ENCODE results near the gene GRM7. TPM values are rescaled to one million over a fixed set of nuclear protein-coding genes. Genes with fewer than 3 reads are reported as not detected.
"Not testable (repeated sequence)": the region's sequence is repeated elsewhere in the genome, so short reads cannot be mapped to it uniquely, and the experiment has no call there.

The GRM7 gene
- total and polyA plus RNA-seq, 4 donors = 0.08 to 0.33 TPM; not detected in 2

DNA sequence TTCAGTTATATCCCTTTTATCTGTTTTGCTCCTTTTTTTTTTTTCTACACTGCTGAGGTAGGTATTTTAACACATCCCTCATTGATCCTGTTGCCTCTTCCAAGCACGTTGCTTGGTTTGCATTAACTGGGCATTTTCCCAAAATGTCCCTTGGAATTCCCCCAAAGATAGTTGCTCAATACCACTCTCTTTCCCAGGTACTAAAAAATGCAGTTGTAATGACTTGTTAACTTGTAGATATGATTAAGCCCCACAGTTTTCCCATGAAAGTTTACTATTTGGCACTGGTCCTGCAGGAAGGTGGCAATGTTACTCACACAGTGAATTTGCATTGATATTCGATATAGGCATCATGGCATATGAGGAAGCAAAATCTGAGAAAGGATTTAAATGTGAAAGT lies 67.1 kb downstream of the GRM7 start (continued):
- TF ChIP-seq, protein P1, sequence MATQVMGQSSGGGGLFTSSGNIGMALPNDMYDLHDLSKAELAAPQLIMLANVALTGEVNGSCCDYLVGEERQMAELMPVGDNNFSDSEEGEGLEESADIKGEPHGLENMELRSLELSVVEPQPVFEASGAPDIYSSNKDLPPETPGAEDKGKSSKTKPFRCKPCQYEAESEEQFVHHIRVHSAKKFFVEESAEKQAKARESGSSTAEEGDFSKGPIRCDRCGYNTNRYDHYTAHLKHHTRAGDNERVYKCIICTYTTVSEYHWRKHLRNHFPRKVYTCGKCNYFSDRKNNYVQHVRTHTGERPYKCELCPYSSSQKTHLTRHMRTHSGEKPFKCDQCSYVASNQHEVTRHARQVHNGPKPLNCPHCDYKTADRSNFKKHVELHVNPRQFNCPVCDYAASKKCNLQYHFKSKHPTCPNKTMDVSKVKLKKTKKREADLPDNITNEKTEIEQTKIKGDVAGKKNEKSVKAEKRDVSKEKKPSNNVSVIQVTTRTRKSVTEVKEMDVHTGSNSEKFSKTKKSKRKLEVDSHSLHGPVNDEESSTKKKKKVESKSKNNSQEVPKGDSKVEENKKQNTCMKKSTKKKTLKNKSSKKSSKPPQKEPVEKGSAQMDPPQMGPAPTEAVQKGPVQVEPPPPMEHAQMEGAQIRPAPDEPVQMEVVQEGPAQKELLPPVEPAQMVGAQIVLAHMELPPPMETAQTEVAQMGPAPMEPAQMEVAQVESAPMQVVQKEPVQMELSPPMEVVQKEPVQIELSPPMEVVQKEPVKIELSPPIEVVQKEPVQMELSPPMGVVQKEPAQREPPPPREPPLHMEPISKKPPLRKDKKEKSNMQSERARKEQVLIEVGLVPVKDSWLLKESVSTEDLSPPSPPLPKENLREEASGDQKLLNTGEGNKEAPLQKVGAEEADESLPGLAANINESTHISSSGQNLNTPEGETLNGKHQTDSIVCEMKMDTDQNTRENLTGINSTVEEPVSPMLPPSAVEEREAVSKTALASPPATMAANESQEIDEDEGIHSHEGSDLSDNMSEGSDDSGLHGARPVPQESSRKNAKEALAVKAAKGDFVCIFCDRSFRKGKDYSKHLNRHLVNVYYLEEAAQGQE (IDR thresholded peaks at IDR 0.05) = peak; percentile 61
- TF ChIP-seq TAF1 (conservative IDR thresholded peaks at IDR 0.05) (no peak), JUND (IDR thresholded peaks at IDR 0.05) (peak in 1 of 2 donors; percentile 50), EGR1 (IDR thresholded peaks at IDR 0.05; ENCODE audit: low read depth in 2 of 2) (no peak), HNF4A (conservative IDR thresholded peaks at IDR 0.05) (peak; percentile 33 to 62), YY1 (IDR thresholded peaks at IDR 0.05) (peak; percentile 68), RAD21 (IDR thresholded peaks at IDR 0.05) (peak in 1 of 2 donors; percentile 40), RXRA (IDR thresholded peaks at IDR 0.05) (peak in 1 of 2 donors; percentile 72), NR2F2 (IDR thresholded peaks at IDR 0.05) (no peak), FOXA2 (IDR thresholded peaks at IDR 0.05) (peak; percentile 4)

DNA sequence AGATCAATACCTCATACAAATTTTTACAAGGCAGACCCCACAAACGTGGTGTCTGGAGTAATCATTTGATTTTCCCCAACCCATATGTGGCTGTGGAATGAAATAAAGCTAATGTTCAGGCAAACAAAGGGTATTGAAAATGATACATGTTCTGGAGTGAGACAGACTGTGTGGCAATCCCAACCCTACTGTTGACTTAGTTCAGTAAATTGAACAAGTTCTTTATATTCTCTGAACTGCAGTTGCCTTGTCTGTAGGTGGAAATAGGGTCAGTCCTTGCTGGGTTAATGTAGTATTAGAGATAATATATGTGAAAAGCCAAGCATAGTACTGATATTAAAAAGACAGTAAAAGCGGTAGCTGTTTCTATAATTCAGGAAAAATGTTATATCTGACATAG lies 69.0 kb downstream of the GRM7 start:
- no peak overlapping the region for H3K4me3 ChIP-seq (ENCODE audit: low read depth in 1 of 3, low read length in 3 of 3)
- no peaks in the 10 kb centered on the region for H3K9me3 ChIP-seq (ENCODE audit: control insufficient read depth in 4 of 4, low read length in 3 of 4)
- H3K27me3 ChIP-seq (ENCODE audit: control insufficient read depth in 4 of 4, insufficient read depth in 4 of 4, low read length in 3 of 4) = no peaks in the 10 kb centered on the region
- H3K9ac ChIP-seq (ENCODE audit: low read depth in 1 of 2, low read length in 2 of 2) = no peak overlapping the region
- no peak for DNase-seq (ENCODE audit: low spot score)
- 52% methylated on average over 2 of the region's 2 CpGs for WGBS
- no peak overlapping the region for H3K27ac ChIP-seq (ENCODE audit: low read depth in 1 of 2, low read length in 2 of 2)
- TF ChIP-seq SP1 (IDR thresholded peaks at IDR 0.05) (no peak), GABPA (IDR thresholded peaks at IDR 0.05 in 1 of 2, conservative IDR thresholded peaks at IDR 0.05 in 1 of 2) (no peak), FOXA1 (IDR thresholded peaks at IDR 0.05) (peak; percentile 45), YY1 (IDR thresholded peaks at IDR 0.05) (peak; percentile 13), NR2F2 (IDR thresholded peaks at IDR 0.05) (no peak), FOXA2 (IDR thresholded peaks at IDR 0.05) (peak; percentile 84), RXRA (IDR thresholded peaks at IDR 0.05) (peak in 1 of 2 donors; percentile 67), HNF4A (conservative IDR thresholded peaks at IDR 0.05) (peak in 1 of 2 donors; percentile 34)
- TF ChIP-seq, protein P2, sequence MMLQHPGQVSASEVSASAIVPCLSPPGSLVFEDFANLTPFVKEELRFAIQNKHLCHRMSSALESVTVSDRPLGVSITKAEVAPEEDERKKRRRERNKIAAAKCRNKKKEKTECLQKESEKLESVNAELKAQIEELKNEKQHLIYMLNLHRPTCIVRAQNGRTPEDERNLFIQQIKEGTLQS (IDR thresholded peaks at IDR 0.05) = no peak
- TF ChIP-seq, protein P3, sequence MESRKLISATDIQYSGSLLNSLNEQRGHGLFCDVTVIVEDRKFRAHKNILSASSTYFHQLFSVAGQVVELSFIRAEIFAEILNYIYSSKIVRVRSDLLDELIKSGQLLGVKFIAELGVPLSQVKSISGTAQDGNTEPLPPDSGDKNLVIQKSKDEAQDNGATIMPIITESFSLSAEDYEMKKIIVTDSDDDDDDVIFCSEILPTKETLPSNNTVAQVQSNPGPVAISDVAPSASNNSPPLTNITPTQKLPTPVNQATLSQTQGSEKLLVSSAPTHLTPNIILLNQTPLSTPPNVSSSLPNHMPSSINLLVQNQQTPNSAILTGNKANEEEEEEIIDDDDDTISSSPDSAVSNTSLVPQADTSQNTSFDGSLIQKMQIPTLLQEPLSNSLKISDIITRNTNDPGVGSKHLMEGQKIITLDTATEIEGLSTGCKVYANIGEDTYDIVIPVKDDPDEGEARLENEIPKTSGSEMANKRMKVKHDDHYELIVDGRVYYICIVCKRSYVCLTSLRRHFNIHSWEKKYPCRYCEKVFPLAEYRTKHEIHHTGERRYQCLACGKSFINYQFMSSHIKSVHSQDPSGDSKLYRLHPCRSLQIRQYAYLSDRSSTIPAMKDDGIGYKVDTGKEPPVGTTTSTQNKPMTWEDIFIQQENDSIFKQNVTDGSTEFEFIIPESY (IDR thresholded peaks at IDR 0.05) = no peak
- H3K4me1 ChIP-seq (ENCODE audit: control insufficient read depth in 4 of 4, insufficient read depth in 4 of 4, low read length in 3 of 4) = peaks cover 0 to 28% (median 20%) of the 10 kb centered on the region in 4 donors
- no peaks in the 10 kb centered on the region for H3K36me3 ChIP-seq (ENCODE audit: control insufficient read depth in 4 of 4, insufficient read depth in 3 of 4, low read depth in 1 of 4, low read length in 3 of 4)

DNA sequence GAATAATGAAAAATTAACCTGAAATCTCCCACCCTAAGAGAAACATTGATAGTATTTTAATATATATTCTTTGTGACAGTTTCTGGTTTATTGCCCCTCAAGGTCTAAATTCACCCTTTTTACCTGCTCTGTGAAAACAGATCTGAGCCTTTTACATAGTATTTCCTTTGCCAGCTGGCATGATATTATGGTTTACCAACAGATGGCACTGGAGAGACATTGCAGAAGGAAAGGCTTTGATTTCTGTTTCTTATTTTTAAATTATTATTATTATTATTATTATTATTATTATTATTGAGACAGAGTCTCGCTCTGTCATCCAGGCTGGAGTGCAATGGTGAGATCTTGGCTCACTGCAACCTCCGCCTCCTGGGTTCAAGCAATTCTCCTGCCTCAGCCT lies 74.5 kb downstream of the GRM7 start:
- not testable (repeated sequence) for H3K4me3 ChIP-seq (ENCODE audit: low read depth in 1 of 3, low read length in 3 of 3); H3K27me3 ChIP-seq (ENCODE audit: control insufficient read depth in 4 of 4, insufficient read depth in 4 of 4, low read length in 3 of 4); DNase-seq (ENCODE audit: low spot score); H3K36me3 ChIP-seq (ENCODE audit: control insufficient read depth in 4 of 4, insufficient read depth in 3 of 4, low read depth in 1 of 4, low read length in 3 of 4); H3K27ac ChIP-seq (ENCODE audit: low read depth in 1 of 2, low read length in 2 of 2); H3K4me1 ChIP-seq (ENCODE audit: control insufficient read depth in 4 of 4, insufficient read depth in 4 of 4, low read length in 3 of 4); H3K9ac ChIP-seq (ENCODE audit: low read depth in 1 of 2, low read length in 2 of 2); H3K9me3 ChIP-seq (ENCODE audit: control insufficient read depth in 4 of 4, low read length in 3 of 4)
- TF ChIP-seq RAD21 (IDR thresholded peaks at IDR 0.05) = peak in 1 of 2 donors; percentile 27
- 94% methylated on average over 2 of the region's 2 CpGs for WGBS

Measured in liver (tissue), 9 donors.